Embryonic facial prominence (tissue), 1 donor: ENCODE data around the gene MFSD12.
"Not testable (repeated sequence)": the region's sequence is repeated elsewhere in the genome, so short reads cannot be mapped to it uniquely, and the experiment has no call there.

Experiments
- DNase-seq: peaks from one replicate; pipeline ENCODE4 v3.0.0-alpha.2; 2016; ENCODE audit errors: extremely low spot score

Gene MFSD12

DNA sequence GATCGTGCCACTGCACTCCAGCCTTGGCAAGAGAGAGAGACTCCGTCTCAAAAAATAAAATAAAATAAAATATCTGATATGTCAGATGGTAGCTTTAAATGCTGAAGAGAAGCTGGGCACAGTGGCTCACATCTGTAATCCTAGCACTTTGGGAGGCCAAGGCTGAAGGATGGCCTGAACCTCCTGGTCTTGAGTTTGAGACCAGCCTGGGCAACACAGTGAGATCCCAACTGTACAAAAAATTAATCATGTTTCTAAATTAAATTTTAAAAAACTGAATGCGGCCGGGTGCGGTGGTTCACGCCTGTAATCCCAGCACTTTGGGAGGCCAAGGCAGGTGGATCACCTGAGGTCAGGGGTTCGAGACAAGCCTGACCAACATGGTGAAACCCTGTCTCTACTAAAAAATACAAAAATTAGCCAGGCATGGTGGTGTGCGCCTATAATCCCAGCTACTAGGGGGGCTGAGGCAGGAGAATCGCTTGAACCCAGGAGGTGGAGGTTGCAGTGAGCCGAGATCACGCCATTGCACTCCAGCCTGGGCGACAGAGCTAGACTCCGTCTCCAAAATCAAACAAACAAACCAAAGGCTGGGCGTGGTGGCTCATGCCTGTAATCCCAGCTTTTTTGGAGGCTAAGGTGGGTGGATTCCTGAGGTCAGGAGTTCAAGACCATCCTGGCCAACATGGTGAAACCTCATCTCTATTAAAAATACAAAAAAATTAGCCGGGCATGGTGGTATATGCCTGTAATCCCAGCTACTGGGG is 26.8 kb upstream of the MFSD12 start:
- DNase-seq: not testable (repeated sequence)

DNA sequence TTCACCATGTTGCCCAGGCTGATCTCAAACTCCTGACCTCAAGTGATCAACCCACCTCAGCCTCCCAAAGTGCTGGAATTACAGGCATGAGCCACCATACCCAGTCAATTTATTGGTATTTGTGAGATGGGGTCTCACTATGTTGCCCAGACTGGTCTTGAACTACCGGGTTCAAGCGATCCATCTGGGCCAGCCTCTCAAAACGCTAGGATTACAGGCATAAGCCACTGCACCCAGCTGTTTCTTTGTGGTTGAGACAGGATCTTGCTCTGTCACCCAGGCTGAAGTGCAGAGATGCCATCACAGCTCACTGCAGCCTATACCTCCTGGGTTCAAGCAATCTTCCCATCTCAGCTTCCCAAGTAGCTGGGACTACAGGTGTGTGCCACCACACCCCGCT is 24.4 kb upstream of the MFSD12 start:
- DNase-seq: not testable (repeated sequence)

DNA sequence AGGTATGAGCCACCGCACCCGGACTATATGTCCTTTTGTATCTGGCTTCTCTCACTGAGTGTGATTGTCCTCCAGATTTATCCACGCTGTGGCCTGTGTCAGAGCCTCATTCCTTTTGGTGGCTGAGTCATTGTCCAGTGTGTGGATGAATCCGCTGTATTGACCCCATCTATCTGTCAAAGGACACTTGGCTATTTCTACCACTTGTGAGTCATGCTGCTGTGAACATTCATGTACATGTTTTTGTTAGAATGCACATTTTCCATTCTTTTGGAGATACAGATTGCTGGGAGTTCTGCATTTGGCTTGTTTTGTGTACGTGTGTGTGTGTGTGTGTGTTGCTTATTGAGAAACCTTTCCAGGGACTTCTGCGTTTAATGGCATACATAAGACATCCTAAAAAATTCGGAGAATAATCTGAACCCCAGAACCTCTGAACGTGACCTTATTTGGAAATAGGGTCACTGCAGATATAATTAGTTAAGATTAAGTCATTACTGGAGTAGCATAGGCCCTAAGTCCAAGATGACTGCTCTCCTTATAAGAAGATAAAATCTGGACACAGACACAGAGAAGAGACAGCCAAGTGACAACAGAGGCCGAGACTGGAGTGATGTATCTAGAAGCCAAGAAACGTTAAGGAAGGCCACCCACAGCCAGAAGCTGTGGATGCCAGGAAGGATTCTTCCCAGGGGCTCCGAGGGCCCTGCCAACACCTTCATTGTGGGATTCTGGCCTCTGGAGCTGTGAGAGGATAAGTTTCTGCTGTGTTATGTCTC is 23.0 kb upstream of the MFSD12 start:
- DNase-seq: no peak

DNA sequence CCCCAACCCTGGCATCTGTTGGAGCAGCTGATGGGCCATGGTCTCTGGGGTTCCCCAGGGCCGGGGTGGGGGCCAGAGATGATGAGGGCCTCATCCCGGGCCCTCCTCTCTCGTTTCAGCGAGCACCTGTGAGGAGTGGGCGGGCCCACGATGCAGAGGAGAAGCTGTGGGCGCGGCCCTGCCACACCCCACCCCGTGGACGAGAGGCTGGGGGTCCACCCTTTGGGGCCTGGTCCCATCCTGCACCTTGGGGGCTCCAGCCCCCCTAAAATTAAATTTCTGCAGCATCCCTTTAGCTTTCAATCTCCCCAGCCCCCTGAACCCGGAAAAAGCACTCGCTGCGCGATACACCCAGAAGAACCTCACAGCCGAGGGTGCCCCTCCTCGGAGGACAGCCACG is 21.0 kb upstream of the MFSD12 start:
- no peak for DNase-seq

DNA sequence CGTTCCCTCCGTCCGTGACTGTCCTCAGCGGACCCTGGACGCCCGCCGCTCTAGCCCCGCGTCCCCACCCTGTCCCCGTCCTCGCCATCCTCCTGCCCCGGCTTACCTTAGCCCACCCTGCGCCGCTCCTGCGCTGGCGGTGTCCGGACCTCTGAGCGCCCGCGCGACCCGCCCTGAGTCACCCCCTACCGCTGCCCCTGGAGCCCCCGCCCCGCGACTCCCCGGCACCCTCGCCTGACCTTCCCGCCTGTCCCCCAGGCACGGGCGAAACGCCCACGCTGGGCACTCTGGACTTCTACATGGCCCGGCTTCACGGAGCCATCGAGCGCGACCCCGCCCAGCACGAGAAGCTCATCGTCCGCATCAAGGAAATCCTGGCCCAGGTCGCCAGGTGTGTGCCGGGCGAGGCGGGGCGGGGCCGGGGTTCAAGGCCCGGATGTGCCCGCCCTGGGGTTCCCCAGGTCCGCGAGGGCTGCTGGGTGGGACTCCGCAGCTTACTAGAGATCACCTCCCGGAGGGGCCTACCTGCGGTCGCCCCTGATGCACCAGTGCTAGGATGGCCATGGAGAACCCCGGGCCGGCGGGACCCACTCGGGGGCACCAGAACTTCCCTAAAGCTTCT is 20.4 kb upstream of the MFSD12 start:
- no peak for DNase-seq

DNA sequence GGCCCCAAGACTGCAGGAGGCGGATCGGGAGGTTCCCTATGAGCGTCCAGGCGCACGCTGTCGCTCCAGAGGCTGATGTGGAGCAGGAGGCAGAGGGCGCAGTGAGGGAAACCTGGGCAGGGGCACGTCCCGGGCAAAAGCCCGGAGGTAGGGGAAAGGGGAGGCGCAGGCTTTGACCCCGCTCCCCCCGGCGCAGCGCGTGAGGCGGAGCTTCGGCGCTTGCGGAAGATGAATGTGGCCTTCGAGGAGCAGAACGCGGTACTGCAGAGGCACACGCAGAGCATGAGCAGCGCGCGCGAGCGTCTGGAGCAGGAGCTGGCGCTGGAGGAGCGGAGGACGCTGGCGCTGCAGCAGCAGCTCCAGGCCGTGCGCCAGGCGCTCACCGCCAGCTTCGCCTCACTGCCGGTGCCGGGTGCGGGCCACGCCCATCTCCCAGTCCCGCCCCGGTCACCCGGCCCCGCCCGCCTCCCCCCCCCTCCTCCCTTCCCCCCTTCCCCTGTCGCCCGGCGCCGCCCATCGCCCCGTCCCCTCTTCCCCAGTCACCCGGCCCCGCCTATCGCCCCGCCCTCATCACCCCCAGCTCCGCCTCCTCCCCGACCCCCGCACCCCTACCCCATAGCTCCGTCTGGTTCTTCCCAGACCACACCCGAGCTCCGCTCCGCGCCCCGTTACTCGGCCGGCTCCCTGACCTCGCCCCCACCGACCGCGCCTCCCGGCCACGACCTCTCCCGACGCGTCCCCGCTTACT is 19.5 kb upstream of the MFSD12 start:
- DNase-seq: peak; percentile 59

DNA sequence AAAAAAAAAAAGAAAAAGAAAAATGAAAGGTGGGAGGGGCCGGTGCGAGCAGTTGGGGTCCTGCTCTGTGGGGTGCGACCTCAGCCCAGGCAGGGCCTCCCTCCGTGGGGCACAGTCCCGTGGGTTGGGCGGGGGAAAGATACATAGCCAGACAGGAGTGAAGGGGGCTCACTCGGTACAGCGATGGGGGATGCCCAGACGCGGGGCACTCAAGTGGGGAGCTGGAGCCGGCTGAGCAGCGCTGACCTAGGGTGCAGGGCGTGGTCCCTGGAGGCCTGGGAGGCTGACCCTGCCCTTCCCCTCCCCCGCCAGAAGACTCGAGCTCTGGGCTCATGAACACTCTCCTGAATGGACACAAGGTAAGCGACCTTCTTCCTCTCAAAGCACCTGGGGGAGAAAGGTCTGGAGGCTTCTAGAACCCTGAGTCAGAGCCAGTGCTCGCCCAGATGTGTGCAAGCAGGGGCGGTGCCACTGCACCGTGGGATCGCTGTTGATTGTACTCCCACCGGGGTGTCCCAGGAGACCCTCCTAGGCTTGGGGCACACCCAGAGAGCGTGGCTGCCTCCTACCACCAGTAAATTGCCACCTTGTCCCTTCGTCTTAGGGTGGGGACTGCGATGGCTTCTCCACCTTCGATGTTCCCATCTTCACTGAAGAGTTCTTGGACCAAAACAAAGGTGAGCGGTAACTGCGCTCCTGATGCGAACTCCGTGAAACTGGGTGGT is 18.7 kb upstream of the MFSD12 start:
- DNase-seq: no peak

DNA sequence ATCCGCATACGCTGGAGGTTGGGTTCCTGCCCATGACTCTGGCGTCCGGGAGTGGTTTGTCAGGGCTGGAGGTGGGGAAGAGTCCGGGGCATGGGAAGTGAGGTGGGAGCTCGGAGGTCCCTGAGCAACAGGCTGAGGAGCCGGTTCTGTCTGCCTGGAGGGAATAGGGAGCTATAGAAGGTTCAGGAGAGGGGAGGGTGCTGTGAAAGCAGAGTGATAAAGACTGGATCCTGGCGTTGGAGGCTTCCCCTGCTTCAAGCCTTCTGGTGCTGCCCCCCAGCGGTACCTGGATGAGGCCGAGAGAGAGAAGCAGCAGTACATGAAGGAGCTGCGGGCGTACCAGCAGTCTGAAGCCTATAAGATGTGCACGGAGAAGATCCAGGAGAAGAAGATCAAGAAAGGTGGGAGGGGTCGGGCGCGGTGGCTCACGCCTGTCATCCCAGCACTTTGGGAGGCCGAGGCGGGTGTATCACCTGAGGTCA is 17.9 kb upstream of the MFSD12 start:
- DNase-seq: no peak

DNA sequence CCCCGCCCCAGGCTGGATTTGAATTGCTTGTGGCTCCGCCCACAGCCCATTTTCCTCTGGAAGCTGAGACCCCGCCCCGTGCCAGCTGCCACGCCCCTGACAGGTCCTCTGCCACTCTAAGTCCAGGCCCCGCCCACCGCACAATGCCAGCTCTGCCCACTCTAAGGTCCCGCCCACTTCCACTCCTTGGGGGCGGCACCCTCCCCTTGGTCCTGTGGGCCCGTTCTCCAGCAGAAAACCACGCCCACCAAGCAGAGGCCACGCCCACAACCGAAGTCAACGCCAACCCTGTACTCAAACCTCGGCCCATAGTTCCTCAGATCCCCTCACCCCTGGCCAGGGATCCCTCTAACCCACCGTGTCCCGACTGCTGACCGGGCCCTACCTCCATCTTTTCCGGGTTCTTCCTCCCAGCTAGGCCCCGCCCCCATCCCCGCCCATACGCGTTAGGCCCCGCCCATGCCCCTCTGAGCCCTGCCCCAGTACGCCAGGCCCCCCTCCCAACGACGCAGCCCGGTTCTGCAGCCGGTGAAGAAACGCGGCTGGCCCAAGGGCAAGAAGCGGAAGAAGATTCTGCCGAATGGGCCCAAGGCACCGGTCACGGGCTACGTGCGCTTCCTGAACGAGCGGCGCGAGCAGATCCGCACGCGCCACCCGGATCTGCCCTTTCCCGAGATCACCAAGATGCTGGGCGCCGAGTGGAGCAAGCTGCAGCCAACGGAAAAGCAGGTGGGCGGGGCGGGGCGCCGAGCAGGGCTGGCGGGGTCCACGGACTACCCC is 16.7 kb upstream of the MFSD12 start:
- peak; percentile 70 for DNase-seq

DNA sequence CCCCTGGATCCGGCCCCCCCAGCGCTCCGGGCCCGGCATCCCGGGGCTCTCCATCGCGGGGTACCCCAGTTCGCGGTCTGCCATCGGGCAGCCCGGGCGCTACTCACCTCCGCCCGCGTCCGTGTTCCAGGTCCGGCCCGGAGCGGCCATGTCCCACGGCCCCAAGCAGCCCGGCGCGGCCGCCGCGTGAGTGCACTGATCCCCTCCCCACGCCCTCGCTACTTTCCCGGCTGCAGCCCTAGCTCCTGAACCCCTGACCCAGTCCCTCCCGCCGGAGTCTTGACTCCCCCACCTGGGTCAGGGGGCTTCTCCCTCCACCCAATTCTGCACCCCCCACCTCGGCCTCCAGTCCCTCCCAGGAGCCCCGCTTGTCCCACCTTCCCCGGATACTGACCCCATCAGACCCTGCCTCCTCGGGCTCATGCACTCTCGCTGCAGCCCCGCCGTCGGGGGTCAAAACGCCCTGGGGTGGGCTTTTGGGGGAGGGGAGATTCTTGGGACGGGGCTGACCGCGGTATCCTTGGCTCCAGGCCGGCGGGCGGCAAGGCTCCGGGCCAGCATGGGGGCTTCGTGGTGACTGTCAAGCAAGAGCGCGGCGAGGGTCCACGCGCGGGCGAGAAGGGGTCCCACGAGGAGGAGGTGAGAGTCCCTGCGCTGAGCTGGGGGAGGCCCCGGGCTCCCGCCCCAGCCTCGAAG is 15.9 kb upstream of the MFSD12 start:
- no peak for DNase-seq

DNA sequence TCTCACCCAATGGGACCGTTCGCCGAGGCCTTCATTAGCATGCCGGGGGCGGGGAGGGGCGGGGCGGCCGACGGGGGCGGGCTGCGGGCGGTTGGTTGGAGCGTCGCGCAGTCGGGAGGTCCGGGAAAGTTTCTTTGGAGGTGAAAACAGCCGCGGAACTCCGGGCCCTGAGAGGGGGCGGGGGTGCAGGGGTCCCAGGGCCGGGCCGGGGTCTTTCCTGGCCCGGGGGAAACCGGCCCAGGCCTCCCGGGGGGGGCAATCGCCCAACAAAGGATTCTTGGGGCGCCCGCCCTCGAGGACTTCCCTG is 15.4 kb upstream of the MFSD12 start, which contains the start of gene HMG20B:
Gene HMG20B (plus strand): TSS at position 90 of the 307 bp plus-strand sequence. CDS start 366 bp downstream, outside the sequence.
- no peak for DNase-seq

DNA sequence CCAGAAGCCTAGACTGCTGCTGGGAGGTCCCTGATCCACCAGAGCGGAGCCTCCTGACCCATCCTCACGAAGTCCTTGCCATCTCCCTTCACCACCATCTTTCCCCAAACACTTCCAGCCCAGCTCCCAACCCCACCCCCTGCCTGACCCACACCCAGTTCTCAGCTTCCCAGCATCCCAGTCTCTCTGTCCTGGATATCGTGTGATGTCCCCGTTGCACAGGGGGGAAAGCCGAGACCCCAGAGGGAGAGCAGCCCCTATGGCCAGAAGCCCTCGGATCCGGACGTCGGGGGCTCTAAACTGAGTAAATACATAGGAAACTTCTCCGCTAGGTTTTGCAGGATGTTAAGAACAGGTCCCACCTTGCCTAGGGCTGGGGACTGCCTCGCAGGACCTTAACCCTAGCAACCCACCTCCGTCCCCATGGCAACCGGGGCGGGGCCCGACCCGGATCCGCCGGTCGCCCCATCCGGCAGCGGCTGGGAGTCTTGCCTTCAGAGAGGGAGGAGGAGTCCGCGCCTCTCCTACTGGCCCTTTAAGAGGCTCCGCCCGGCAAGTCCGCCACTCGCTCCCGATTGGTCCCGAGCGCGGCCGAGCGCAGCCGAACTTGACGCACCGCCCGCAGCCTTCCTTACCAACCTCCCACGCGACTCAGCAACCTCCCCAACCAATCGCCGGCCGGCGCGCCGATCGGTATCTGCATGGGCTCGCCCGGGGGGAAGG is 14.9 kb upstream of the MFSD12 start:
- DNase-seq: peak; percentile 98

DNA sequence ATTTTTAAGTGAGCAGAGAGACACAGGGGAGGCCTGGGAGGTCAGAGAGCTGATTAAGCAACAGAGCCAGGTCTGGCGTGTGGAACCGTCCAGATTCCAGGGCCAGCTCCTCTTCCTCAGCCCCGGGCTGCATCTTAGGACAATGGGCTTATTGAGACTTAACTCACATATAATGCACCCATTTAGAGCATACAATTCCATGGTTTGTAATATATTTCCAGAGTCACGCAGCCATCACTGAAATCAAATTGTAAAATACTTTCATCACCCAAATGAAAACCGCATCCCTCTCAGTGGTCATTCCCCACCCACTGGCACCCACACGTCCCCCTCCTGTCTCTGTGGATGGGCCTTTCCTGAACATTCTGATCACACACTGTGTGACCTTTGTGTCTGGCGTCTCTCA is 13.2 kb upstream of the MFSD12 start:
- no peak for DNase-seq

DNA sequence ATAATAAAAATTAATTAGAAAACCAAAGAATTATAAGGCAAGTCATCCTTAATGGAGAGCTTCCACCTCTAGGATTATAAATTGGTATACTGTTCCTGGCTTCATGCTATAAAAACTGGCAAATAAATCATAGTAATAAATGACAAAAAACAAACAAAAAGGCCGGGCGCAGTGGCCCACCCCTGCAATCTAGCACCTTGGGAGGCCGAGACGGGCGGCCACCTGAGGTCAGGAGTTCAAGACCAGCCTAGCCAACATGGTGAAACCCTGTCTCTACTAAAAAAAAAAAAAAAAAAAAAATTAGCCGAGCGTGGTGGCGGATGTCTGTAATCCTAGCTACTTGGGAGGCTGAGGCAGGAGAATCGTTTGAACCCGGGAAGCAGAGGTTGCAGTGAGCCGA is 12.7 kb upstream of the MFSD12 start:
- not testable (repeated sequence) for DNase-seq

DNA sequence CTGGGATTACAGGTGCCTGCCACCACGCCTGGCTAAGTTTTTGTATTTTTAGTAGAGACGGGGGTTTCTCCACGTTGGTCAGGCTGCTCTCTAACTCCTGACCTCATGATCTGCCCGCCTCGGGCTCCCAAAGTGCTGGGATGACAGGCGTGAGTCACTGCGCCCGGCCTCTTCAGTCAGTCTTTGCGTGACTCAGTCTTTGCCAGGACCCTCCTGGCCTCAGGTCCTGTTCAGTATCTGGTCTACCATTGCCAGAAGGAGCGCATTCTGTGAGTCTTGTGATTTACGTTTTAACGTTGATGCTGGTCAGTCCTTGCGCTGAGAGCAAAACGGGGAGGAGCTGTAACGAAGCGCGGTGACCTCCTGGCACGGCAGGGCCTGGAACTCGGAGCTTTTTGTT is 7.8 kb upstream of the MFSD12 start:
- no peak for DNase-seq

DNA sequence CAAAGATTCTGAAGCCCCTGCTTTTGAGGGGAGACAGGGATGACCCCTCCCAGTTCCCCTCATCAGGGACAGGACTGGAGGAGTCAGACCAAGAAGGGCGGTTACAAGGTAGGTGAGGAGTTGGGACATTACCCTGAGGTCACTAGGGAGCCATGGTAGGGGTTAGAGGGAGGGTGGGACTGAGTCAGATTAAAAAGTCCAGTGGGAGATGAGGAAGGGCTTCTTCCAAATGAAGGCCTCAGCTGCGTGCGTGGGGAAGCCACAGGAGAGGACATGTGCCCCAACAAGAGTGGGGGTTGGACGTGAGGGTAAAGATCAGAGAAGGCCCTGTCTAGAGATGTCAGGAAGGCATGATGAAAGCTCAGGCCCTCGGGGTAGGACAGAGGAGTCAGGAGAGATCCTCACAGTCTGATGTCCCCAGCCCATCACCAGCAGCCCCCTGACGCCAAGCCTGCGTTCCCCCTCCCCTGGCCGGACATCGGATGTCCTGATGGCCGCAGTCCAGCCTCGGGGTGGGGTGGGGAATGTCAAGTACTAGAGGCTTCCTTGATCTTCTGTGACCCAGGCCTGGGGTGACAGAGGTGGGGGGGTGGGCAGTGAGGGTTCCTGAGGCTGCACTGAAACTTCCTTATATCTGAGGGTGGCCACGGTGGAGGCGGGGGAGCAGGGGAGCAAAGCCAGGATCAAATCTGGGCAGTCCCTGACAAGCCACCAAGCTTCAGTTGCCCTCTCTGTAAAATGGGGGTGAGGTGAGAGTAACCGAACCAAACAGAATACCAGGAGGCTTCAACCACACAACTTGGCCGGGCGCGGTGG is 6.5 kb upstream of the MFSD12 start:
- DNase-seq: no peak

DNA sequence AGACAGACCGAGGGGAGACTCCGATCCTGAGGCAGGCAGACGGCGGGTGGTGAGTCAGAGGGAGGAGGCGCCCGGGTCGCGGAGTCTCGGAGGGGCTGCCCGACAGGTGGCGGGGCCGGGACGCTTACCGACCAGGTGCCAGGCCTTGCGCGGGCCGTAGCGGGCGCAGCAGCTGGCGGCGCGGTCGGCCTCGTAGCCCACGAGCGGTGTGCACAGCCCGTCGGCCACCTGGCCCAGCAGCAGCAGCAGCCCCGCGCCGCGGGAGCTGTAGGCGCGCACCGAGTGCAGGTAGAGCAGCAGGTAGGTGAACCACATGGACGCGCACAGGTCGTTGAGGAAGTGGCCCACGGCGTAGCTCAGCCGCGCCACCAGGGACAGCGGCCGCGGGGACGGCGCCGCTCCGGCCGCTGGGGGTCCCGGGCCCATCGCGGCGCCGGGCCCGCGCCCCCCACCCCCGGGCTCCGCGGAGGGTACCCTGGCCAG is 367 bp downstream of the MFSD12 start:
- no peak for DNase-seq

DNA sequence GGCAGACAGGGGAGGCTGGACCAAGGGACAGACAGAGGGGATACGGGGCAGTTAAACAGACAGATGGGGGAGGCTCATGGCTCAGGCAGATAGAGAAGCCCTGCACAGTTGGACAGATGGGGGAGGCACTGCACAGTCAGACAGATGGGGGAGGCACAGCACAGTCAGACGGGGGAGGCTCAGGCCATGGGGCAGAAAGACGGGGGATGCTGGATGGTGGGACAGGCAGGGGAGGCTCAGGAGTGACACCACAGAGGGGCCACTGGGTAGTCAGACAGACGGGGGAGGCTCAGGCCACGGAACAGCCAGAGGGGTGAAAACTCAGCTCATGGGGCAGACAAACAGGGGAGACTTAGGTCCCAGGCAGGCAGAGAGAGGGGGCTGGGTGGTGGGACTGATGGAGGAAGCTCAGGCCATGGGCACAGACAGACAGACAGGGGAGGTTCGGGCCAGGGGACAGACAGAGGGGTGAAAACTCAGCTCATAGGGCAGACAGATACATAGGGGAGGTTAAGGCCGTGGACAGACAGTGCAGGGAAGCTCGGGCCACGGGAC is 886 bp downstream of the MFSD12 start:
- no peak for DNase-seq
